T-helper 1 cell (primary cell): ENCODE data around the gene EFNA4.
"Not testable (repeated sequence)": the region's sequence is repeated elsewhere in the genome, so short reads cannot be mapped to it uniquely, and the experiment has no call there.

ENCODE experiments used
- DNase-seq, 5 donors: peaks; one replicate each; pipeline ENCODE4 v3.0.0-alpha.2; 2012 to 2020

The EFNA4 gene

DNA sequence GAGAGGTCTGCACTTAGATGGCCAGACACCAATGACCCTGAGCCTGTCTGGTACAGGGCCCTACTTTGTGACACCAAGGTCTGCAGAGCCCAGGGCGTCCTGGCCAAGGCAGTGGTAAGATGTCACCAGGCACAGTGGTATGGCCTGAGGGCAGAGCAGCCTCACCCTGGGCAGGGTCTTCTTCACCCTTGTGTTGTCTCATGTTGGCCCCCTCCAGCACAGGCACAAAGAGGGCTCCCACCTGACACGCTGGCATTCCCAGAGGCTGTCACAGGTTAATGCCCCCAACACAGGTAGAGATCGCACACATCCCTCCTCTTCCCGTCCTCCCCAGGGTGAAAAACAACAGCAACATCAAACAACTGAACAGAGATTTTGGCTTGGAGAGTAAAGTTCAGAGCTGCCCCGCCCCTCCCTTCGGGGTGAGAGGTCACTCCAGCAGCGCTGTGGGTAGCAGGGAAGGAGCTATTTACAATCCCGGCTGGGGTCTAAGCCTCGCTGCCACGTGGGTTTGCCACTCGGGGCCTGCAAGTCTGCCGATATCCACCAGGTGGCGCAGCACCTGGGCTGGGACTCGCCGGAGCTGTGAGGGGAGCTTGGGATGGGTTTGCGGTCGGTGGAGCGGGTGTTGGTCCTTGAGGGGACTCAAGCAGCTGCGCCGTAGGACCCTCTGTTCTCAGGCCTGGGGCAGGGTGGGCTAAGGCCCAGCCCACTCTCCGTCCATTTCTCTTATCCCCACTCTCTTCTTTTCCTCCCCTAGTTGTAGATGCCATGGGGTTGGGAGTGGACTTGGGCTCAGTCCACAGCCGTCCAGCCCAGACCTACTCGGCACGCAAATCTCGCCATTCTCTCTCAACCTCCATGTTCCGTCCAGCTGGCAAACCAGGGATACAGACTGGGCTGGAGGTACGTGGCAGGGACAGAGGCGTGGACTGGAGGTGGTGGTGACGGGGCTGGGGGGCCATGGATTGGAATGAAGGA, 27.8 kb downstream of the EFNA4 start:
- DNase-seq, result peak; percentile 58 to 77 (median 70)

DNA sequence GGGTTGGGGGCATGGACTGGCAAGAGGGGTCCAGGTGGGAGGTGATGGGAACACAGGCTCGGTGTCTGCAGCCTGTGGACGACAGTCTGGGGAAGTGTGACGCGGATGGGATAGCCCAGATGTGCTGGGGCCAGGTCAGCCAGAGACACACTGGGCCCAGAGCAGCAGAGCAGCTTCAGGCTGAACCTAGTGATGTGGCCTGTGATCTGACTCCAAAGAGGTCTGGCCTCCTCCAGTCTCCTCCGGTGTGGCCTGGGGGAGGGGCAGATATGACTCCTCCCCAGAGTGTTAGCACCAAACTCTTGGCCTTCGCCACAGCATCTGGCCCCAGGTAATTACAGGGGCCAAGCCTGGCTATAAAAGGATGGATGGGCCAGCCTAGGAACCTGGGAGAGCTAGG, 28.6 kb downstream of the EFNA4 start:
- no peak for DNase-seq

DNA sequence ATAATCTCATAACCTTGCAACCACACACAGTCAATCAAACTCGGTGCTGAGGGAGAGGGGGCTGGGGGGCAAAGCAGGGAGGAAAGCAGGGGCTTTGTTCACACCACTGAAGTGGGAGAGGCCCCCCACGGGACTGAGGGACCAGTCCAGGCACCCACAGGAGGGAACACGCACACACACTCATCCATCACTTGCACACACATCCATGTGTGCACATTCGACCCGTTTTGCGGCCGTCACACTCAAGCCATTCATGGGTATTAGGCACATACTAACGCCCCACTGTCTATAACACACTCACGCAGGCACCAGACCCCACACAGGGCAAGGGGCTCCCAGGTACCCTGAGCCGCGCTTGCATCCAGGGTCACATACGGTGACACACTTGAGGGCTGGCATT, 29.1 kb downstream of the EFNA4 start:
- DNase-seq, result no peak

DNA sequence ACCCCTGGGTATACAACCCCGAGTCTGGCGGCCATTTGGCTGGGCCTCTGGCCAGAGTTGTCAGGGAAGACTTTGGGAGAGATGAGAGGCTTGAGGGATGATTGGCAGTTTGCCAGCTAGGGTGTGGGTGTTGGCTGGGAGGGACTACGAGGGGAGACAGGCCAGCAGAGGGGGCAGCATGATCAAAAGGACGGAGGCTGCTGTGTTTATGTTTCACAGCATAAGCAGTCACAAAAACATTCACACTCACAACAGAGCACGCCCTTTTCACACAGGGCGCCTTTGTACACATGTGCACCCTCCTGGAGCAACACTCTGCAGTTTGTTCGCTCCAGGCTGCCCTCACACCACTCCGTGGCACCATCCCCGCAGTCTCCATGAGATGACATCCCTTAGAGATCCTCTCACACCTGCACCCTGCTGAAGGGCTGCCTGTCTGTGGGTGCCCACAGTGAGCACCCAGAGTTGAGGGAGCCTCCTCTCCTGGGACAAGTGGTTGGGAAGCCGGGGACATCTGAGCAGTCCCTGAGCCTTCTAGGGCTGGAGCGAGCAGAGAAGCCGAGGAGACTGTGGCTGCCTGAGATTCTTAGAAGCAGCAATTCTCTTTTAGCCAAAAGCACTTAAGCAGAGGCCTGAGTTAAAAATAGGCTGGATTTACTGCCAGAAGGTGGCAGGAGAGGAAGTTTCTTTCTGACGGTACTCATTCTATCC, 30.5 kb downstream of the EFNA4 start:
- DNase-seq, result no peak

DNA sequence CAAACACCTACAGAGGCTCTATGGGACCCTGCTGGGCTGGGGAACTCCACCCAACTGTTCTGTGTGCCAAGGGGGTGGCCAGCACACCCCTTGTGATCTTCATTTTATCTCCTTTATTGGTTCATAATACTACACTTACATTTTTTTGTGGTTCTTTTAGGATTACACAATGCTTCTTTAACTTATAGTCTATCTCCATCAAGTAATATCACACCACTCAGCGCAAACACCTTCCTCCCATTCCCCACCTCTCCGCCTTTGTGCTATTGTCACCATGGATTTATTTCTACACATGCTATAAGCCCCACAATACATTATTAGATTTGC, 31.0 kb downstream of the EFNA4 start:
- no peak for DNase-seq

DNA sequence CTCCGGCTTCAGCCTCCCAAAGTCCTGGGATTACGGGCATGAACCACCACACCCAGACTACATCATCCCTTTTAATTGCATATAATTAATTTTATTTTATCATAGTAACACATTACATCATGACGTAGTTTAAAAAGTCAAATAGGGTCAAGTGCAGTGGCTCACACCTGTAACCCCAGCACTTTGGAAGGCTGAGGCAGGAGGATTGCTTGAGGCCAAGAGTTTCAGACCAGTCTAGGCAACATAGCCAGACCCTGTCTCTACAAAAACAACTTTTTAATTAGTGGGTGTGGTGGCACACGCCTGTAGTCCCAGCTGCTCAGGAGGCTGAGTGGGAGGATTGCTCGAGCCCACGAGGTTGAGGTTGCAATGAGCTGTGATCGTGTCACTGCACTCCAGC, 35.8 kb downstream of the EFNA4 start:
- DNase-seq, result no peak

DNA sequence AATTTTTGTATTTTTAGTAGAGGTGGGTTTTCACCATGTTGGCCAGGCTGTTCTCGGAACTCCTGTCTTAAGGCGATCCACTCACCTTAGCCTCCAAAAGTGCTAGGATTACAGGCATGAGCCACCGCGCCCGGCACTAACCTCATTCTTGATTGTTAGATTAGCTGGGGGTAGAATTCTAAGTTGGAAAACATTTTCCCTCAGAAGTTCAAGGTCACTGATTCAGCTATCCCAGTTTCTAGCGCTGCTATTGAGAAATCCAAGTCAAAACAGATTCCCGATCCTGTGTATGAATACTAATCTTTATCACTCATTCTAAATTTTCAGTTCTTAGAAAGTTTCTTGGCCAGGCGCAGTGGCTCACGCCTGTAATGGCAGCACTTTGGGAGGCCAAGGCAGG, 39.8 kb downstream of the EFNA4 start:
- no peak for DNase-seq

DNA sequence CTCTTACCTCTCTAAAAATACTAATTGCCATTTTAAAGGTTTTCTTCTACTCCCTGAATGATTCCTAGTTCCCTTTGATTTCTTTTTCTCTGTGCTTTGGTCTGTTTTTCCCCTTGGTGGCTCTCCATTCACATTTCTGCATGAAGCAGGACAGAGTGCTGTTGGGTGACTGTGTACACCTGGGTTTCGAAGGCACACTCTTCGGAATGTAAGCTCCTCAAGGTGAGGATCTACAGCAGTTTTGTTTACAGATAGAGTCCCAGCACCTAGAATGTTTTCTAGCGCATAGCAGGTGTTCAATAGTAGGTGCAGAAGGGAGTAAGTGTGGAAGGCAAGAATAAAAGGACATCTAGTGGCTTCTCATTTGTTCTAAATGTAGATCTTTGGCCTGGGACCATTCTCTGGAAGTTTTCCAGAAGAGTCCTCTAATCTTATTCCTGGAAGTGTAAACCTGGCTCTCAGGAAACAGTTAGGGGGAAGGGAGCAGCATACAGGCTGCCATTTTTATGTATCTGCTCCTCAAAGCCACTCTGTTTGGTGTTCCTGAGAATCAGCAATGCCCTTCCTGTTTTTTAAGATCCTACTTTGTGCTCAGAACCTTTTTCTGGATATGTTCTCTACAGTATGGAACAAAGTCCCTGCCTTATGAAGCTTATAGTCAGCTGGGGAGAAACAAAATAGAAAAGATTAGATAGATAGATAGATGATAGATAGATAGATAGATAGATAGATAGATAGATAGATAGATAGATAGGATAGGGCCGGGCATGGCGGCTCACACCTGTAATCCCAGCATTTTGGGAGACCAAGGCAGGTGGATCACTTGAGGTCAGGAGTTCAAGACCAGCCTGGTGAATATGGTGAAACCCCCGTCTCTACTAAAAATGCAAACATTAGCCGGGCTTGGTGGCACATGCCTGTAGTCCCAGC, 41.3 kb downstream of the EFNA4 start:
- no peak for DNase-seq

DNA sequence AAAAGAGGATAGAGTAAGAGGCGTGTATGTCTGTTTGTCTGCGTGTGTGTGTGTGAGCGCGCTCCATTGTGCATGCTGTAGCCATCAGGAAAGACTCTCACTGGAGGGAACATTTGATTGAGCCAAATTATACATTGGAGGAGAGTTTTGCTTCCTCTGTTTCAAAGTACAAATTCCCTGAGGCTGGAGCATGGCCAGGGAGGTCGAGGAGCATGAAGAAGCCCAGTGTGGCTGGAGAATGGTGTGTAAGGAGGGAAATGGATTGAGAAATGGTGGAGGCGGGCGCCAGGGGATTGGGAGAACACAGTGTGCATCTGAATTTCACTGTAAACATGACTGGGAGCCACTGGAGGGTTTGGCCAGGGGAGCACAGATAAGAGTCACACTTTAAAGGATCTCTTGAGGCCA, 42.1 kb downstream of the EFNA4 start:
- no peak for DNase-seq

DNA sequence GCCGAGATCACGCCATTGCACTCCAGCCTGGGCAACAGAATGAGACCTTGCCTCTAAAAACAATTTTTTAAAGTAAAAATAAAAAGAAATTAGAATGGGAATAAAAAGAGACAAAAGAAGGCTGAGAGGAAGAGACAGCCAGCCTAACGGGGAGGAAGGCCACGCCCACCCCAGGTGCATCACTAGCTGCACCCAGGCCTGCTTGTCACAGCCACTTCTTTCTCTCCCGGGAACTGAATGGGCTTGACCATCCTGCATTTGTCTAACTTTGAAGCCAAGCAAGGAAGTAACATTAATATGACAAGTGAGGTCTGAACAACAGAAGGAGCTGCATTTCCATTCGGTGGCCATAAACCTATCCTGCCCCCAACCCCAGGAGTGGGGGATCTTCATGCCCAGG, 43.3 kb downstream of the EFNA4 start:
- no peak for DNase-seq

DNA sequence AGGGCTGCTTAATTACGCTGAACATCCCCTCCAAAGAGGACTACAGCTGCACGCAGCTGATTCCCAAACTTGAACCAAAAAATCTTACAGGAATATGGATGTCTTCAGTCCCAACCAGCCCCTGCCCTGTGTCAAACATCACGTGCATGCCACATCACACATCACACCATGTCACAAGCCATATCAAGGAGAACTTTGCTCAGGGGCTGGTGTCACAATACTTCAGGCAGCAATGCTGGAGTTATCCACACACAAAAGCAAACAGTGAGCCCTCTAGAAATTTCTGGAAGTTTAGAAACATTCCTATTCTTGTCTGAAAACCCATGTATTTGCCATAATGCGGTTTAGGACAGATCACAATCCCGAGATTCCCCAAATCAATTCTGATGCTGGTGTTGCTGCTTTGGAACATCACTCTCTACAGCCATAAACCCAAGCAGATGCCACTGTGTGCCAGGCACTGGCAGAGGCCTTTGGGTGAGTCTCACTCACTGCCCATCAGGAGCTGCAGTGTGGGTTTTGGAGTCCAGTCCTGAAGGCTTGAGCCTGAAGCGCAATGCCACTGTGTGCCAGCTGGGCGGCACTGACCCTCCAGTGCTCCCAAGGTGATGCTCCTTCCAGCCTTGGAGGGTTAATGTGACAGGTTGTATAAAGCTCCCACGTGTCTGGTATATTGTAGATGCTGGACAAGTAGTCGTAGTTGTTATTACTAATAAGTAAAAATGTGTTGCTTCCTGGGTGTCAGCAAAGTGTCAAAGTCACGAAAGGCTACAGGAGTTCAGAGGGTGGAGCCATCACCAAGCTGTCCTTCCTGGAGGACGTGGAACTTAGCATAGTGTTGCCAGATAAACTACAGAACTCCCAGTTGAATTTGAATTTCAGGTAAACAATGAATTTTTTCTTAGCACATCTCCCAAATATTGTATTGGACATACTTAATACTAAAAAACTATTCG, 44.0 kb downstream of the EFNA4 start:
- DNase-seq, result no peak

DNA sequence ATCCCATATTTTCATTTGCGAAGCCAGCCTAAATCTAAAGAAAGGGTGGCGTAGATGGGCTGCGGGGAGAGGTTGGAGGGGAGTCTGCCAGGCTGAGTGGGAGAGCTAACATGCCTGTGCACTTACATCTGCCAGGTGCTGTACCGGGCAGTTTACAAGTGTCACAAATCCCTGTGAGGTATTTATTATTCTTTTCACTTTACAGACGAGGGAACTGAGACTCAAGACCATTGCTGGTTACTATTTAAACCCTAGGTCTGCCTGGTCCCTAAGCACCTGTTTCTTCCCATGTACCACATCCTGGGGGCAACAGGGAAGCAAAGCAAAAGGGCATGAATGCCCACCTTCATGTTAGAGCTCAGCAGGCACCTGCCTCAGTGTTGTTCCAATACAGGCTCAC, 44.8 kb downstream of the EFNA4 start:
- no peak for DNase-seq

DNA sequence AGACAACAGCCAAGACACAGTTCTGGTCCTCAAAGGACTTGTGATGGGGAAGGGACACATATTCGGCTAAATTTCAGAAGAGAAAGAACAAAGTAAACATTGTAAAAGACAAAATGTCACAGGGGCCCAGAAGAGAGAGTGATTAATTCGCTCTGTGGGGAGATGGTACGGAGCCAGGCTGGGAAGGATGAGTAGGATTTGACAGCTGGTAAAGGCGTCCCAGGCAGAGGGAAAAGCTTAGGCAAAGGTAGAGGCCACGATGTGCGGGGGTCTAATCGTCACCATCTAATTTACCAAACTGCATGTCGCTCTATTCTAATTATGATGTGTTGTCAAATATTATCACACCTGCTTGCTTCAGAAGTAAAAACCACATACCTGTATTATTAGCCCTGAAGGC, 46.8 kb downstream of the EFNA4 start:
- no peak for DNase-seq

DNA sequence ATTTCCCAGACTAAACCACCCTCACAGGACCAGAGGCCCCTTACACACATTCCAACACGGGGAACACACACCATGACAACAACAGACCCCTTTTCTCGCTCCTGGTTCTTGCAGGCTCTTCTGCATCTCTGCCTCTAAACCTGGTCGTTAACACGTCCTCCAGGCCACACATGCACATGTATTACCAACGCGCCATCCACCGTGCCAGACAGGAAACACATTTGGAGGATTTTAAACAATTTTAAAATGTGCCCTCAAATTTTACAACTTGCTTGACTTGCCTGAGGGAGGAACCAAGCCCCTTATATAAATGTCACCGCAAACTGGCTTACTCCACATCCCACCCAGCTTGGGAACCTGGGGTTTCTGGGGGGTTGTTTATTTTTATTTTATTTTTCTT, 47.3 kb downstream of the EFNA4 start:
- no peak for DNase-seq

DNA sequence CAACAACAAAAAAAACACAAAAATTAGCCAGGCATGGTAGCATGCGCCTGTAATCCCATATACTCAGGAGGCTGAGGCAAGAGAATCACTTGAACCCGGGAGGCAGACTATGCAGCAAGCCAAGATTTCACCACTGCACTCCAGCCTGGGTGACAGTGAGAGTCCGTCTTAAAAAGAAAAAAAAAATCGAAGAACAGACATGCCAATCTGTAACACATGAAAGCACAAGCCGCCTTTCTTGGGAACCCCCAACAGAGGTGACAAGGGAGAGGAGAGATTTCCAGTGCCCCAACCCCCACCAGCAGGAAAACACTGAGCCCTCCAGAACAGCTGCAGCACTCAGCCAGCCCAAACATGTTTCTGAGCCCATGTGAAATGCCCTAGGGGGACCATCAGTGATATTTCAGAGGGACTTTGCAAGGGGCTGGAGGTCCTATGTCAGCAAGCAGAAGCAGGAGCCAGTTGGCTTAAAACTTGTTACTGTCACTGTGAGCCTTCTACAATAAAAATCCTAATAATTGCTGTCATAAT, 50.0 kb downstream of the EFNA4 start:
- DNase-seq, result no peak

DNA sequence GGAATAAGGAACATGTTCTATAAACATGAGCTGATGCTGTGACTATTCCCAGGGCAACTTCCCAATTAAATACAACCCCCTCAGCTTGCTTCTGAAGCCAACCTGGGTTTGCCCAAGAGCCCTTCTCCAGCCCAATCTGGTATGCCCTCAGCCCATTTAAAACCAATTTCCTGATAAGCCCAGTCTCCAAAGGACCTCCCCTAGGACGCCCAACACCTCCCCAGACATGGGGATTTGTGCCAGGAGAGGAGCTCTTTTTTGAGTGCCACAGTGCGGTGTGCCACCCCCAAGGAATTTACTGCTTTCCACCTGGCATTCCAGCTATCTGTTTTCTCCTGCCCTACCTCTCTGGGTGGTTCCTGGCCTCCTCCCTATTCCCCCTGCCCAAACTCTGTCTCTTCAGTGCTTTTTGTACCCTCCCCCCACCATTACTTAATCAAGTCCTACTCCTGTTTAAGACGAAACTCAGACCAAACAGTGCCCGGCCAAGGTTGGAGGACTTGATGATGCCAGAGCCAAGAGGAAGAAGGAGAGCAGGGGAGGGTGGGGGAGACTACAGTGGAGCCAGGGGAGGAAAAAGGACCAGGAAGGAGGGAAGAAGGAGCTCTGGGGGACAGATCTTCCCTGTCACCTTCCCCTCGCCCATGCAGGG, 52.7 kb downstream of the EFNA4 start:
- no peak for DNase-seq

DNA sequence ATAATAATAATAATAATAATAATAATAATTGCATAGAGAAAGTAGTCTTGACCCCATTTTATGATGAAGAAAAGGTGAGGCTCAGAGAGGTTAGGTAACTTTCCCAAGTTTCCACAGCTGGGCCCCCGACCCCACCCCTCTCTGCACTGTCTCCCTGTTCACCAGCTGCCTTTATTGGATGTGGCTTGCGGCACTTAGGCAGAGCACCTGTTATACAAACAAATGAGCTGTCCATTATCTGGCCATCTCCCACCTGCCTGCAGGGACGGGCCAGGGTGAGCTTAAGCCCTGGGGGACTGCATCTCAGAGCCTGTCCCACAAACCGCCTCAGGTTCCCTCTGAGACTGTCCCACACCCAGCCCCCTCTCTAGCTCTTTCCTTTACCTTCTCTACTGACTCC, 54.1 kb downstream of the EFNA4 start:
- no peak for DNase-seq

DNA sequence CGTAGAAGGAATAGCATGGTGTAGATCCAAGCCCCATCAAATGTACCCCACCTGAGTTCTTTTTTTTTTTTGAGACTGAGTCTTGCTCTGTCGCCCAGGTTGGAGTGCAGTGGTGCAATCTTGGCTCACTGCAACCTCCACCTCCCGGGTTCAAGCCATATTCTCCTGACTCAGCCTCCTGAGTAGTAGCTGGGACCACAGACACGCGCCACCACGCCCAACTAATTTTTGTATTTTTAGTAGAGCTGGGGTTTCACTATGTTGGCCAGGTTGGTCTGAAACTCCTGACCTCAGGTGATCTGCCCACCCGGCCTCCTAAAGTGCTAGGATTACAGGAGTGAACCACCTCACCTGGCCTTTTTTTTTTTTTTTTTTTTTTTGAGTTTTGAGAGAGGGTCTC, 54.5 kb downstream of the EFNA4 start:
- not testable (repeated sequence) for DNase-seq
